Measurements from ENCODE around the gene DAP. TPM values are rescaled to one million over a fixed set of nuclear protein-coding genes. Genes with fewer than 3 reads are reported as not detected.
"Not testable (repeated sequence)": the region's sequence is repeated elsewhere in the genome, so short reads cannot be mapped to it uniquely, and the experiment has no call there.

Gene DAP
- total RNA-seq, 1 donor from 2014 or later: 22.9 TPM

DNA sequence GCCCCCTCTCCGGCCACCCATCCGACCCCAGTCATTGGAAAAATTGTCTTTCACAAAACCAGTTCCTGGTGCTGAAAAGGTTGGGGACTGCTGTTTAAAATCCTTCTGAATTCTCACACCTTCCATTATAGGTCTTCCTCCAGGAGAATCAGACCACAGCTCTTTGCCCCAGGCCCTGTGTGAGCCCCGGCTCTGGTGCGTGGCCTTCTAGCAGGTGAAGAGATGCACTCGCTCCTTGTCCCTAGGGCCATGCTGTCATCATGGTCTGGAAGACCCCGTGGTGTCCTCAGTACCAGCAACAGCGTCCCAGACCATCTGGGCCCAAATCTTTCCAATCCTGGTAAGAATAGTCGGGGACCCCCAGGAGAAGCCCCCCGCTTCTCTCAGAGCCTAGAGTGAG is 95.2 kb downstream of the DAP start:
- DNase-seq: no peak
- H3K36me3 ChIP-seq: no peaks in the 10 kb centered on the region
- no peaks in the 10 kb centered on the region for H3K9me3 ChIP-seq (replicated peaks)
- H3K4me3 ChIP-seq: no peak overlapping the region
- TF ChIP-seq, protein P1, sequence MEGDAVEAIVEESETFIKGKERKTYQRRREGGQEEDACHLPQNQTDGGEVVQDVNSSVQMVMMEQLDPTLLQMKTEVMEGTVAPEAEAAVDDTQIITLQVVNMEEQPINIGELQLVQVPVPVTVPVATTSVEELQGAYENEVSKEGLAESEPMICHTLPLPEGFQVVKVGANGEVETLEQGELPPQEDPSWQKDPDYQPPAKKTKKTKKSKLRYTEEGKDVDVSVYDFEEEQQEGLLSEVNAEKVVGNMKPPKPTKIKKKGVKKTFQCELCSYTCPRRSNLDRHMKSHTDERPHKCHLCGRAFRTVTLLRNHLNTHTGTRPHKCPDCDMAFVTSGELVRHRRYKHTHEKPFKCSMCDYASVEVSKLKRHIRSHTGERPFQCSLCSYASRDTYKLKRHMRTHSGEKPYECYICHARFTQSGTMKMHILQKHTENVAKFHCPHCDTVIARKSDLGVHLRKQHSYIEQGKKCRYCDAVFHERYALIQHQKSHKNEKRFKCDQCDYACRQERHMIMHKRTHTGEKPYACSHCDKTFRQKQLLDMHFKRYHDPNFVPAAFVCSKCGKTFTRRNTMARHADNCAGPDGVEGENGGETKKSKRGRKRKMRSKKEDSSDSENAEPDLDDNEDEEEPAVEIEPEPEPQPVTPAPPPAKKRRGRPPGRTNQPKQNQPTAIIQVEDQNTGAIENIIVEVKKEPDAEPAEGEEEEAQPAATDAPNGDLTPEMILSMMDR (IDR thresholded peaks at IDR 0.05; ENCODE audit: borderline replicate concordance): no peak
- H3K27ac ChIP-seq (replicated peaks): no peak overlapping the region
- intact Hi-C loops (cut with micrococcal nuclease): no loop called here
- peaks cover 7% of the 10 kb centered on the region for H3K4me1 ChIP-seq
- H3K27me3 ChIP-seq (ENCODE audit: low read depth): peaks cover 4% of the 10 kb centered on the region

DNA sequence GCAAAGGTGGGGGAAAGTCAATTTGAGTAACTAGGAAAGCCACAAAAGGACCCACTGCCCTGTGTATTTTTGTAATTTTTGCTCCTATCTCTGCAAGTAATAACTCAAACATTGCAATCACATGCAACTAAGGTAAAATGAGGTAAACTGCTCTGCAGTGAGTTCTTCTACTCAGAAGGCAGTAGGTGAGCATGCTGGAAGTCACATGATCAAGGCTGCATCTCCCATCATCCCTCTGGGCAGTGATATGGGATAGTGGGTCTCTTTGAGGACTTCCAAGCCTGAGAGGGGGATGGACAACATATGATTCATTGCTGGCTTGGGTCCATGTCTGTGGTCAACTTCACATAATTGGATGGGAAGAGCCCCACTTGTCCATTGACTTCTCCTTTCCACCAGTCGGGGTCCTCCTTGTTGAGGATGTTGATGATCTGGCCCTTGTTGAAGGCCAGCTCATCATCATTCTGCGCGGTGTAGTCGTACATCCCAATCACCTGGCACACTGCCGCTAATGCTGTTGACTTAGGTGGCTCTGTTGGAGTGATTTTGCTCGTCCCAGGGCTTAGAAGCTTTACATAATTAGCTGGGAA is 96.8 kb downstream of the DAP start:
- H3K4me3 ChIP-seq; H3K9me3 ChIP-seq (replicated peaks); DNase-seq; H3K4me1 ChIP-seq; intact Hi-C loops (cut with micrococcal nuclease); H3K36me3 ChIP-seq; H3K27me3 ChIP-seq (ENCODE audit: low read depth); H3K27ac ChIP-seq (replicated peaks): not testable (repeated sequence)

DNA sequence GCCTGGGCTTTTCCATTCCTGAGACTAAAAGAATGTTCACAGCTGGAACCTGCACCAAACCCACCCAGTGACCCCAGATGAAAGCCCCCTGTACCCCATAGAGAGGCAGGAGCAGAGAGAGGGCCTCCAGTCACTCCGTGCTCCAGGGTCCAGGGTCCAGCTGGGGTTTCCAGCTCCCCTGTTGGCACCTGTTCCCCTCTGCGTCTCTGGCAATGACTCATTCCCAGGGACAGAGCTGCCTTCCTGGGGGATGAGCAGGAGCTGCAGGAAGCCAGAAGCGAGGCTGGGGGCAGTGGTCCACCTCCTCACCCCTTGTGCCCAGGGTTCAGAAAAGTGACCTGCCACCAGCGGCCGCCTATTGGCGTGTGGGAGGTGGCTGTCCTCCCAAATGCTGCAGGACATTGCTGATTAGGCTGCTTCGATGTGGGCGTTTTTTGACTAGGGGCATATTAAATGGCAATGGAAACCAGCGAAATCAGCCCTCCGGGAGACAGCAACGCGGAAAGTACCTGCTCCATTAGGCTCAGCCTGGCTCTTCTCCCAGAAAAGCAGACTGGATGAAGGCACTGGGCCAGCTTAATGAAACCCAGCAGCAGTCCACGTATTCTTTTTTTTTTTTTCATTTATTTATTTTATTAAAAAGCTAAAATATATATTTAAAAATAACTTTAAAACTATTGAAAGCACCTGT is 97.4 kb downstream of the DAP start:
- intact Hi-C loops (cut with micrococcal nuclease): no loop called here
- no peak for DNase-seq
- no peak overlapping the region for H3K4me3 ChIP-seq

DNA sequence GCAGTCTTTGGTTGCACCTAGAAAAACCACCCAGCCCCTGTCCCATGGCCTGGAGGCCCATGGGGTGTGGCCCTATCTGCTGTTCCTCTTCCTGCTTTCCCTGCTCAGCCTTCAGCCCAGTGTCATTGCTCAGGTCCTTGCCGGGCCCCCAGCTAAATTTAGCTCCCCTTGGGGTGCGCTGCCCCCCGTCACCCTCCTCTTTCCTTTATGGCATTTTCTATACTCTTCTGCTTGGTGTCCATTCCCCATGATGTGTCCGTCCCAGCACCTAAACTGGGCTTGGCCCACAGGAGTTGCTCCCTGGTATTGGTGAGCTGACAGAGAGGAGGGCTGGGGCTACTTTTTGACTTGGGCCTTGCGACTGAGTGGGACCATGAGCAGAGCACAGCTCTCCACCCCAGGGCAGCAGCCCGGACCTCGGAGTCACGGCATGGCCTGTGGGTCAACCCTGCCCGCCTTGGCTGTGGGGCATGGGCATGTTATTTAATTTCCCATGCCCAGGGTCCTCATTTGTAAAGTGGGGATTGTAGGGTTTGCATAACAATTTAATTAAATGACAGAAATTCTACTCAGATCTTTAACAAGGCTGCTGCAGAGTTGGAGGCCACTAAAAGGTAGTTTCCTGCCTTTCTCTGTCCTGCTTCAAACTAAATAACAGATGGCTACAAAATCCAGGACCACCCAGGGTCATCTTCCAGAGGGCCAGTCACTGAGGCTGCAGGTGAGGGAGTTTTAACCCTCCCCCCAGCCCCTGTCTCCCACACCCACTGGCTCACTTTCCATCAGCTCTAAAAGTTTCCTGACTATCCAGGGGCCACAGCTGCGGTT is 98.2 kb downstream of the DAP start:
- TF ChIP-seq, protein P1 (IDR thresholded peaks at IDR 0.05; ENCODE audit: borderline replicate concordance): no peak
- H3K9me3 ChIP-seq (replicated peaks): peaks cover 3% of the 10 kb centered on the region
- DNase-seq: no peak
- H3K4me1 ChIP-seq: peaks cover 7% of the 10 kb centered on the region
- no peaks in the 10 kb centered on the region for H3K36me3 ChIP-seq
- H3K27me3 ChIP-seq (ENCODE audit: low read depth): peaks cover 4% of the 10 kb centered on the region
- no peak overlapping the region for H3K27ac ChIP-seq (replicated peaks)
- intact Hi-C loops (cut with micrococcal nuclease): no loop called here
- no peak overlapping the region for H3K4me3 ChIP-seq

More for the DNA sequence above, 97.4 kb downstream of the DAP start:
- Histone ChIP-seq H3K9me3 (replicated peaks) (no peaks in the 10 kb centered on the region), H3K27me3 (ENCODE audit: low read depth) (peaks cover 4% of the 10 kb centered on the region), H3K27ac (replicated peaks) (no peak overlapping the region), H3K36me3 (no peaks in the 10 kb centered on the region), H3K4me1 (peaks cover 7% of the 10 kb centered on the region)
- TF ChIP-seq, protein P1 (IDR thresholded peaks at IDR 0.05; ENCODE audit: borderline replicate concordance): no peak

DNA sequence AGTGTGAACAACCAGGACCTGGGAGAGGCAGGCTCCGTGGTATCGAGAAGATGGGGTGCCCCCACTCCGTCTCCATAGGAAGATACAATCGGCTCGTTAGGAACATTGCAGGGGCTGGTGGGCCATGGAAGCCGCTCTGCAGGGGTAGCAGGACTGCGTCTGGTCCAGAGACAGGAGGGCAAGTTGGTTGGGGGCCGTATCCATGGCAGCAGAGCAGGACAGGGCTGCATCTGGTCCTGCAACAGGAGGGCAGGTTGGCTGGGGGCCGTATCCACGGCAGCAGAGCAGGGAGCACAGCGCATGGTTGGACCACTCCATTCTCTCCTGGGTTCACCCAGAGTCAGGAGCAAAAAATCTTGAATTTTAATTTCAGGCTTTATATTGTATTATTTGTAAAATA is 99.0 kb downstream of the DAP start:
- Histone ChIP-seq H3K27ac (replicated peaks) (no peak overlapping the region), H3K36me3 (no peaks in the 10 kb centered on the region), H3K27me3 (ENCODE audit: low read depth) (peaks cover 4% of the 10 kb centered on the region), H3K4me1 (peaks cover 7% of the 10 kb centered on the region), H3K4me3 (no peak overlapping the region), H3K9me3 (replicated peaks) (peaks cover 3% of the 10 kb centered on the region)
- DNase-seq: no peak
- intact Hi-C loops (cut with micrococcal nuclease): no loop called here
- TF ChIP-seq, protein P1 (IDR thresholded peaks at IDR 0.05; ENCODE audit: borderline replicate concordance): no peak

Data from left ventricle myocardium inferior (tissue), 1 donor.